Small intestine (tissue), 7 donors: ENCODE results near the gene SUN5. TPM values are rescaled to one million over a fixed set of nuclear protein-coding genes. Genes with fewer than 3 reads are reported as not detected.

Experiments
- DNase-seq, 2 donors: peaks; one replicate each; pipeline versions ENCODE4 v3.0.0 to v3.0.0-alpha.2; 2013
- FAIRE-seq: peaks from 2 replicates; lab custom pipeline; 2012; peaks lifted over from hg19 to GRCh38; lab: Jason Lieb, UNC
- H3K27ac ChIP-seq, 3 donors: one replicate each; pipeline ENCODE4 v1.5.1; 2013; ENCODE audit warnings: low read length in 2 of 3, mild to moderate bottlenecking in 2 of 3, control low read depth in 1 of 3, inconsistent platforms in 1 of 3, low read depth in 1 of 3, moderate library complexity in 1 of 3
- H3K27me3 ChIP-seq, 3 donors: one replicate each; pipeline ENCODE4 v1.6.1; 2013; ENCODE audit warnings: low read length in 3 of 3, inconsistent platforms in 1 of 3; ENCODE audit not compliant: control insufficient read depth in 3 of 3, insufficient read depth in 3 of 3
- H3K36me3 ChIP-seq, 3 donors: one replicate each; pipeline ENCODE4 v1.6.1; 2013; ENCODE audit warnings: low read length in 3 of 3, inconsistent platforms in 1 of 3, low read depth in 1 of 3, mild to moderate bottlenecking in 1 of 3, moderate library complexity in 1 of 3; ENCODE audit not compliant: control insufficient read depth in 3 of 3, insufficient read depth in 2 of 3
- H3K4me1 ChIP-seq, 3 donors: one replicate each; pipeline ENCODE4 v1.6.1; 2013; ENCODE audit warnings: low read length in 2 of 3, inconsistent platforms in 1 of 3, low read depth in 1 of 3, mild to moderate bottlenecking in 1 of 3, moderate library complexity in 1 of 3; ENCODE audit not compliant: control insufficient read depth in 3 of 3, insufficient read depth in 2 of 3
- H3K4me3 ChIP-seq, 3 donors: one replicate each; pipeline ENCODE4 v1.5.1; 2013; ENCODE audit warnings: low read length in 3 of 3, control low read depth in 1 of 3, inconsistent platforms in 1 of 3, low read depth in 1 of 3, mild to moderate bottlenecking in 1 of 3, moderate library complexity in 1 of 3
- H3K9me3 ChIP-seq, 2 donors: one replicate each; pipeline ENCODE4 v1.6.1; 2013; ENCODE audit warnings: low read depth in 1 of 2, low read length in 1 of 2; ENCODE audit not compliant: control insufficient read depth in 2 of 2, insufficient read depth in 1 of 2
- WGBS, 3 donors: extraction: QIAGEN DNeasy Blood & Tissue Kit; methylation state at CpG; one replicate each; pipeline ENCODE4 v1.1.7; 2013; 5-methylcytosine and 5-hydroxymethylcytosine counted together
- polyA plus RNA-seq, 4 donors: library from polyadenylated mRNA; stranded (reverse) in 3 of 4; unstranded in 1 of 4; fragments of 200-250 nt in 3 of 4; fragments of 120-200 nt in 1 of 4; gene quantifications; one replicate each; pipeline versions ENCODE4 v1.2.1 to v1.2.3, GENCODE V29; 2013
- donor health status: healthy with polysubstance abuse.
- donor health status: control.
- donor health status: control.
- donor health status: Bipolar disorder and iron deficiency.
- donor health status: healthy.

SUN5 gene
- polyA plus RNA-seq, 4 donors, result not detected

- no peak for DNase-seq
- Histone ChIP-seq H3K4me3 (no peak overlapping the region), H3K4me1 (no peaks in the 10 kb centered on the region), H3K9me3 (no peaks in the 10 kb centered on the region), H3K36me3 (no peaks in the 10 kb centered on the region), H3K27ac (no peak overlapping the region), H3K27me3 (no peaks in the 10 kb centered on the region)
- 58 to 71% (median 62%) methylated on average over 13 to 14 of the region's 14 CpGs for WGBS, 3 donors
- no peak for FAIRE-seq
Measured at GRCh38 chr20:33018169-33018931, 14.1 kb upstream of the SUN5 start.

GRCh38 chr20:33017542-33017941 lies 13.3 kb upstream of the SUN5 start:
- 73 to 86% (median 79%) methylated on average over 7 of the region's 7 CpGs for WGBS, 3 donors
- DNase-seq (no peak), FAIRE-seq (no peak)
- Histone ChIP-seq H3K4me1 (no peaks in the 10 kb centered on the region), H3K4me3 (no peak overlapping the region), H3K9me3 (no peaks in the 10 kb centered on the region), H3K27ac (no peak overlapping the region), H3K36me3 (no peaks in the 10 kb centered on the region), H3K27me3 (peaks cover 0 to under 1% (median 0%) of the 10 kb centered on the region in 3 donors)

- FAIRE-seq, result no peak
- no peaks in the 10 kb centered on the region for H3K9me3 ChIP-seq
- peaks cover 0 to 3% (median 0%) of the 10 kb centered on the region in 3 donors for H3K27me3 ChIP-seq
- no peaks in the 10 kb centered on the region for H3K4me1 ChIP-seq
- DNase-seq, result no peak
- WGBS, 3 donors, result 58 to 71% (median 68%) methylated on average over 7 of the region's 7 CpGs
- H3K27ac ChIP-seq, result no peak overlapping the region
- no peak overlapping the region for H3K4me3 ChIP-seq
- no peaks in the 10 kb centered on the region for H3K36me3 ChIP-seq
Measured at GRCh38 chr20:33016581-33017109, 12.4 kb upstream of the SUN5 start.

GRCh38 chr20:33015700-33016580 lies 11.7 kb upstream of the SUN5 start:
- no peaks in the 10 kb centered on the region for H3K36me3 ChIP-seq
- no peaks in the 10 kb centered on the region for H3K4me1 ChIP-seq
- 61 to 71% (median 67%) methylated on average over 14 to 15 of the region's 15 CpGs for WGBS, 3 donors
- no peak for DNase-seq
- H3K9me3 ChIP-seq, result no peaks in the 10 kb centered on the region
- no peak overlapping the region for H3K4me3 ChIP-seq
- H3K27me3 ChIP-seq, result peaks cover 0 to 3% (median 0%) of the 10 kb centered on the region in 3 donors
- FAIRE-seq, result no peak
- no peak overlapping the region for H3K27ac ChIP-seq

- H3K36me3 ChIP-seq, result no peaks in the 10 kb centered on the region
- H3K27ac ChIP-seq, result no peak overlapping the region
- FAIRE-seq (no peak), DNase-seq (no peak)
- no peak overlapping the region for H3K4me3 ChIP-seq
- no peaks in the 10 kb centered on the region for H3K4me1 ChIP-seq
- H3K27me3 ChIP-seq, result peaks cover 0 to 3% (median 0%) of the 10 kb centered on the region in 3 donors
- 77 to 82% (median 78%) methylated on average over 10 of the region's 10 CpGs for WGBS, 3 donors
- H3K9me3 ChIP-seq, result no peaks in the 10 kb centered on the region
Measured at GRCh38 chr20:33015114-33015484, 10.9 kb upstream of the SUN5 start.

- FAIRE-seq (no peak), DNase-seq (no peak)
- no peak overlapping the region for H3K27ac ChIP-seq
- H3K9me3 ChIP-seq, result no peaks in the 10 kb centered on the region
- H3K27me3 ChIP-seq, result peaks cover 0 to 3% (median 0%) of the 10 kb centered on the region in 3 donors
- no peaks in the 10 kb centered on the region for H3K4me1 ChIP-seq
- no peak overlapping the region for H3K4me3 ChIP-seq
- WGBS, 3 donors, result 47 to 55% (median 52%) methylated on average over 16 of the region's 16 CpGs
- no peaks in the 10 kb centered on the region for H3K36me3 ChIP-seq
Measured at GRCh38 chr20:33014336-33015113, 10.3 kb upstream of the SUN5 start.

GRCh38 chr20:33013701-33014326 lies 9.6 kb upstream of the SUN5 start:
- no peak overlapping the region for H3K27ac ChIP-seq
- no peaks in the 10 kb centered on the region for H3K36me3 ChIP-seq
- no peak overlapping the region for H3K4me3 ChIP-seq
- WGBS, 3 donors, result 51 to 75% (median 70%) methylated on average over 8 to 12 of the region's 12 CpGs
- peaks cover 0 to 3% (median 0%) of the 10 kb centered on the region in 3 donors for H3K27me3 ChIP-seq
- DNase-seq, result no peak
- no peak for FAIRE-seq
- no peaks in the 10 kb centered on the region for H3K4me1 ChIP-seq
- H3K9me3 ChIP-seq, result no peaks in the 10 kb centered on the region
